ENCODE data around the gene CLDN1. TPM values are rescaled to one million over a fixed set of nuclear protein-coding genes. Genes with fewer than 3 reads are reported as not detected.

CLDN1 gene
- total and polyA plus RNA-seq, 2 of the 13 experiments (the other 11 are each of a cell fraction or from before 2014, with no cell fraction given): 42.7 to 51.6 TPM

GRCh38 chr3:190307164-190307545 lies 15.1 kb downstream of the CLDN1 start (continued):
- TF ChIP-seq ZSCAN30 (CRISPR knock-in tag; IDR thresholded peaks at IDR 0.05) (no peak), ZBTB44 (CRISPR knock-in tag; IDR thresholded peaks at IDR 0.05) (no peak), DPF2 (CRISPR knock-in tag; IDR thresholded peaks at IDR 0.05; ENCODE audit: borderline replicate concordance, low read depth) (peak; percentile 98), HBP1 (CRISPR knock-in tag; IDR thresholded peaks at IDR 0.05; ENCODE audit: low read depth) (no peak), ZNF354B (CRISPR knock-in tag; IDR thresholded peaks at IDR 0.05) (peak; percentile 46; the same call in 1 of the 2 replicates), YEATS4 (CRISPR knock-in tag; IDR thresholded peaks at IDR 0.05; ENCODE audit: borderline replicate concordance) (no peak), SRSF1 (optimal IDR thresholded peaks at IDR 0.05; ENCODE audit: low read depth, low read length) (no peak), HNRNPUL1 (IDR thresholded peaks at IDR 0.05; ENCODE audit: low read depth, low read length) (no peak), ZNF609 (CRISPR knock-in tag; IDR thresholded peaks at IDR 0.05; ENCODE audit: borderline replicate concordance) (peak; percentile 86; the same call in 1 of the 2 replicates), ZNF883 (CRISPR knock-in tag; IDR thresholded peaks at IDR 0.05; ENCODE audit: not compliant biosample characterization) (no peak), ZMYM2 (CRISPR knock-in tag; IDR thresholded peaks at IDR 0.05) (no peak), ZNF276 (CRISPR knock-in tag; IDR thresholded peaks at IDR 0.05; ENCODE audit: low read depth) (no peak), ATF3 (CRISPR knock-in tag; IDR thresholded peaks at IDR 0.05) (peak; percentile 62; the same call in 1 of the 2 replicates)
- TF ChIP-seq, protein P1, sequence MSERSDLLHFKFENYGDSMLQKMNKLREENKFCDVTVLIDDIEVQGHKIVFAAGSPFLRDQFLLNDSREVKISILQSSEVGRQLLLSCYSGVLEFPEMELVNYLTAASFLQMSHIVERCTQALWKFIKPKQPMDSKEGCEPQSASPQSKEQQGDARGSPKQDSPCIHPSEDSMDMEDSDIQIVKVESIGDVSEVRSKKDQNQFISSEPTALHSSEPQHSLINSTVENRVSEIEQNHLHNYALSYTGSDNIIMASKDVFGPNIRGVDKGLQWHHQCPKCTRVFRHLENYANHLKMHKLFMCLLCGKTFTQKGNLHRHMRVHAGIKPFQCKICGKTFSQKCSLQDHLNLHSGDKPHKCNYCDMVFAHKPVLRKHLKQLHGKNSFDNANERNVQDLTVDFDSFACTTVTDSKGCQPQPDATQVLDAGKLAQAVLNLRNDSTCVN (CRISPR knock-in tag; IDR thresholded peaks at IDR 0.05; ENCODE audit: borderline replicate concordance): no peak
- TF ChIP-seq, protein P2, sequence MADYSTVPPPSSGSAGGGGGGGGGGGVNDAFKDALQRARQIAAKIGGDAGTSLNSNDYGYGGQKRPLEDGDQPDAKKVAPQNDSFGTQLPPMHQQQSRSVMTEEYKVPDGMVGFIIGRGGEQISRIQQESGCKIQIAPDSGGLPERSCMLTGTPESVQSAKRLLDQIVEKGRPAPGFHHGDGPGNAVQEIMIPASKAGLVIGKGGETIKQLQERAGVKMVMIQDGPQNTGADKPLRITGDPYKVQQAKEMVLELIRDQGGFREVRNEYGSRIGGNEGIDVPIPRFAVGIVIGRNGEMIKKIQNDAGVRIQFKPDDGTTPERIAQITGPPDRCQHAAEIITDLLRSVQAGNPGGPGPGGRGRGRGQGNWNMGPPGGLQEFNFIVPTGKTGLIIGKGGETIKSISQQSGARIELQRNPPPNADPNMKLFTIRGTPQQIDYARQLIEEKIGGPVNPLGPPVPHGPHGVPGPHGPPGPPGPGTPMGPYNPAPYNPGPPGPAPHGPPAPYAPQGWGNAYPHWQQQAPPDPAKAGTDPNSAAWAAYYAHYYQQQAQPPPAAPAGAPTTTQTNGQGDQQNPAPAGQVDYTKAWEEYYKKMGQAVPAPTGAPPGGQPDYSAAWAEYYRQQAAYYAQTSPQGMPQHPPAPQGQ (CRISPR knock-in tag; IDR thresholded peaks at IDR 0.05; ENCODE audit: borderline replicate concordance): no peak
